CD4-positive, alpha-beta T cell treated with Interleukin-4 for 1 hour (primary cell): Measurements from ENCODE around the gene AK2.
"Not testable (repeated sequence)": the region's sequence is repeated elsewhere in the genome, so short reads cannot be mapped to it uniquely, and the experiment has no call there.

ENCODE experiments used
- DNase-seq, 2 donors: peaks; one replicate each; pipeline ENCODE4 v3.0.0-alpha.2; 2020 to 2022

AK2 gene

DNA sequence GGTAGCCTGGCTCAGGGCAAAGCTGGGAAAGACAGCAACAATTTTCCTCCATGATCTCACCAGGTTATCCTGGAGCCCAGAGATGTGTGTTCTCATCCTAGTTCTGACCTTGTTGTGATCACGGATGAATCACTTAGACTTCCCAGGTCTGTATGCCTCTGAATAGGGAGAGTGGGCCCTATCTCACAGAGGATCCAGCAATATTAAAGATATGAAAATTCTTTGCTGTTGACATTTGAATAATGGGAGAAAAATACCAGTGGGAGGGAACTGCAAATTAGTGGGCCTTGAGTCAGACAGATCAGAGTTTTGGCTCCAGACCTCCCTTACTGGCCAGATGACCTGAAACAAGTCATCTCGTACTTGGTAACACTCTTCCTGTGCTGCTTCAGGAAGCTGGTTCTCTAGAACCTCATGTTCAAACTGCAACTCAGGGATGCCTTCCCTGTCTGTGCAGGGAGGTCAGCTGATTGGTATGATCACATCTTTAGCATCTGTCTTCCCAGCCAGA lies 39.2 kb downstream of the AK2 start:
- DNase-seq: no peak

GRCh38 chr1:32993324-32993636 lies 43.4 kb downstream of the AK2 start:
- DNase-seq: peak in 1 of 2 donors; percentile 39

GRCh38 chr1:32992489-32993323 lies 44.0 kb downstream of the AK2 start:
- DNase-seq: peak; percentile 71 to 89

DNA sequence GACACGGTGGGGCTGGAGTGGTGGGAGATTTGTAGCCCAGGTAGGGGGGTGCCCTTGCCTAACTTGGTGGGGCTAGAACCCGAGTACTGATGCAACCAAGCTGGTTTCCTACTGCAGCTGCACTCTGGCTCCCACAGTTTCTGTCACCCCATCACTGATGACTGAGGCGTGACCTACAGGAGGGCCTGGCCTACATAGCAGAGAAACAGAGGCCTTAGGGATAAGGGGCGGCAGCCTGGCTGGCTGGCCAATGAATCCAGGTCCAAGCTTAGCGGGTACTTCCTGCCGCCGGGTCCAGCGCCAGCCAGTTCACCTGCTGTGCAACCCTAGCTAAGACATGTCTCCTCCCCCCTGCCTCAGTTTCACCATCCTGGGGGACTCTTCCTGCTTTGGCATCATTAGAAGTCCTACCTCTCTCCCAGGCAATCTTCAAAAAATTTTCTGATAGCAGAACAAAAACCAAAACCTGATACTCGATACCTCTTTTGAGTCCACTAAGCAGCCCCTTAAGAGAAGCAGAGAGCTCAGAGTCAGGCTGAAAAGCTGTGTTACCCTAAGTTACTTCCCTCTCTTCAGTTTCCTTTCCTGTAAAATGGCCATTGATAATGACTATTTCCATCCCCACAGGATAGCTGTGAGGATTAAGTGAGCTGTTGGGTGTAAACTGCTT lies 44.7 kb downstream of the AK2 start:
- no peak for DNase-seq

- no peak for DNase-seq
Measured at GRCh38 chr1:32991386-32991785, 45.3 kb downstream of the AK2 start.

- DNase-seq: no peak
Measured at GRCh38 chr1:32990887-32991286, 45.8 kb downstream of the AK2 start.

GRCh38 chr1:32989160-32990050 lies 47.3 kb downstream of the AK2 start:
- peak; percentile 55 to 85 for DNase-seq

DNA sequence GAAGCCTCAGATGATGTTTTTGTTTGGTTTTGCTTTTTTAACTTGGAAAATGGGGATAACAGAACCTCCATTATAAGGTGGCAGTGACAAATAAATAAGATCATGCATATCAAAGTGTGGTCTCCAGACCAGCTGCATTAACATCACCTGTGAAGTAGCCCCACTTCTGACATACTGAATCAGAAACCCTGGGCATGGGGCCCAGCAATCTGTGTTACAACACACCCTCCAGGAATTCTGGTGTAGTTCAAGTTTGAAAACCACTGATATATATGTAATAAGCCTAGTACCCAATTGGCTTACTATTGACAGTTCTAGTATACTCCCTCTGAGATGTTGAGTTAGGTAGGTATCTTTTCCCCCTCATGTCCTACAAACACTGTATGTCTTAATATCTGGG lies 48.0 kb downstream of the AK2 start:
- no peak for DNase-seq

DNA sequence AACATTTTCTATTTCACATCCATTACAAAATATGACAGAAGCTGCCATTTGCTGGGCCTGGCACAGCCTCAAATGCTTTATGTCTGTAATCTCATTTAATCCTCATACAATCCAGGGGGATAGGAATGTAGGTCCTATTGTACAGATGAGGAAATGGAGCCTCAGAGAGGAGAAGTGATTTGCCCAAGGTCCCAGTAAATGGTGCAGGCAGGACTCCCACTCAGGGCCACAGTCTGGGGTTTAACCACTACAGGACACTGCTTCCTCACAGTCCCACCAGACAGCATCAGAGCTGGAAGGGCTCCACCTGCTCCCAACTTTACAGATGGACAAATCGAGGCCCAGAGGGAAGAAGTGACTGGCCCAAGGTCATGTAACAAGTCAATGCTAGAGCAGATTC lies 51.5 kb downstream of the AK2 start:
- DNase-seq: no peak

DNA sequence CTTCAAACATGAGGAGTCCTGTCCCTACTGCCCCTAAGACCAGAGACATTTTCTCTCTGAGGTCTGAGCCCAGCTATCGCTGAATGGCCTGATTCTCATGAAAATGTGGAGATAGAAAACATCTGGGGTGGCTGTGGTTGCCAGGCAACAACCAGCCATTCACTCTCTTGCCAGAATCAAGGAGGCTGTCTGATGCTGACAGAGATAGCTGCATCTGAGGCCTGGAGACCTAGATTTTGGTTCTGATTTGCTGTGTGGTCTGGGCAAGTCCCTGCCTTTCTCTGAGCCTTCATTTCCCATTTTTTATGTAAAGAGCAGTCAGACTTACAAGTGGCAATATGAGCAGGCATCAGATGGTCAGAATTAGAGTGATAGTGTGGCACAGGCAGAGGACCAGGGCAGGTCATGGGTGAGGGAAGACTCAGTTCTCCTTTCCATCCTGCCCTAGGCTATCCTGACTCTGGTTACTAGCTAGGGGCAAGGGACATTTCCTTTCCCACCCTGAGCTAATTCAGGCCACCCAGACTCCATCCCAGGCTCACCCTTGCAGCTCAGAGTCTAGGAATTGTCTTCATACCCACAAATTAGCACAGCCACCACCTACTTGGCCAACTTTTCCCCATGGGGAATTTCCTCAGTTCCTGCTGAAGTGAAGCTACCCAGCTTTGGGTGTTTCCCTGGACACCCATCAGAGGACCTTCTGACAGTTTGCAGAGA lies 52.1 kb downstream of the AK2 start:
- peak; percentile 69 to 82 for DNase-seq

- no peak for DNase-seq
Measured at GRCh38 chr1:32984090-32984454, 52.6 kb downstream of the AK2 start.

DNA sequence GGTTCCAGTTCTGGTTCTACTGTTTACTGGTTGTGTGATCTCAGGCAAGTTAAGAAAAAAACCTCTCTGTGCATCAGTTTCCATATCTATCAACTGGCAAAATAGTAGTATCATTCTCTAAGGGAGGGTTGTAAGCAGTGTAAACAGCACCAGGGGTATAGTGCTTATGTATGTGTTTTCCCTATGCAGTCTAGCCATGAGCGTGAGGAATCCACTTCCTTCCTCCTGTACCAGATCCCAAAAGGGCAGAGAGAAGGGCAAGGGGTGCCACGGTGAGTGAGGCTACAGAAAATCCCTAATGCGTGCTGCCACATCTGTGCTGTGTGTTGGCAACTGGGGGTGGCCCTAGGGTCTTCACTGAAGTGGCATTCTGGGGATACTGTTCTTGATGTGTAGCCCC lies 53.7 kb downstream of the AK2 start:
- no peak for DNase-seq

GRCh38 chr1:32981003-32981901 lies 55.4 kb downstream of the AK2 start:
- peak; percentile 87 for DNase-seq

DNA sequence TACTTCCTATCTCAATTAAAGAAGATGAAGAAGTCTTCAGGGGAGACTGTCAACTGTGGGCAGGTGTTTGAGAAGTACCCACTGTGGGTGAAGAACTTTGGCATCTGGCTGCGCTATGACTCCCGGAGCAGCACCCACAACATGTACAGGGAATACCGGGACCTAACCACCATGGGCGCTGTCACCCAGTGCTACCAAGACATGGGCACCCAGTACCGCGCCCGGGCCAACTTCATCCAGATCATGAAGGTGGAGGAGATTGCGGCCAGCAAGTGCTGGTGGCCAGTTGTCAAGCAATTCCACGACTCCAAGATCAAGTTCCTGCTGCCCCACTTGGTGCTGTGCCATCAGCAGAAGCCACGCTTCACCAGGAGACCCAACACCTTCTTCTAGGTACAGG lies 56.6 kb downstream of the AK2 start:
- no peak for DNase-seq

DNA sequence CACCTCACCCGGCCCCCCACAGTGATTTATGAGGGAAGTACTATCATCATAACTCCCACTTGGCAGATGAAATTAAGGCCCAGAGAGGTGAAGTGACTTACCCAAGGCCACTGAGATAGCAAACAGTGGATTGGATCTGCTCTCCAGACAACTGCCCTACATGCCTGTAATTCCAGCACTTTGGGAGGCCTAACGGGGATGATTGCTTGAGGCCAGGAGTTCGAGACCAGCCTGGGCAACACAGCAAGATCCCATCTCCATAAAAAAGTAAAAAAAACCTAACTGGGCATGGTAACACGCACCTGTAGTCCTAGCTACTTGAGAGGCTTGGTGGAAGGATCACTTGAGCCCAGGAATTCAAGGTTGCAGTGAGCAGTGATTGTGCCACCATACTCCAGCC lies 57.8 kb downstream of the AK2 start:
- DNase-seq: no peak

DNA sequence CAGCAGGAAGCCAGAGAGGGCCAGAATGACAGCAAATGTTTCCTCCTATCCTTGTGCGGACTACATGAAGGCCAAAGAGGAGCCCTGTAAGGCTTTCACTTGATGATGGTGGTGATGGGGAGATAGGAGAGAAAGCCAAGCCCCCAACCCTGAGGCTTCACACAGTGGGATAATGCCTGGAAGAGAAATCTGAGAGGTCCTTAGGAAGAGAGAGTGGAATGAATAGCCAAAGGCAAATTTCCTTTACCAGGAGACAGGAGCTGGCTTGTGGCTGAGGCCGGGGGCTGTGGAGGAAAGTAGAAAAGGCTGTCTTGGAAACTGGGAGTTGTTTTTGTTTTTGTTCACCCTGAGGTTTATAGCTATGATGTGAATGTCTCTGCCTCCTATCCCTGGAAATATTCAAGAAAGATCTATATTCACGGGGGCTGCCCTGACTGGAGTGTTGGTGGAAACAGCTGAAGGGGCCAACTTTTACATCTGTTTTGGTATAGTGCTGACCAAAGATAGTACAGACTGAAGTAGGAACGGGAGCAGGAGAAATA lies 59.1 kb downstream of the AK2 start:
- no peak for DNase-seq

DNA sequence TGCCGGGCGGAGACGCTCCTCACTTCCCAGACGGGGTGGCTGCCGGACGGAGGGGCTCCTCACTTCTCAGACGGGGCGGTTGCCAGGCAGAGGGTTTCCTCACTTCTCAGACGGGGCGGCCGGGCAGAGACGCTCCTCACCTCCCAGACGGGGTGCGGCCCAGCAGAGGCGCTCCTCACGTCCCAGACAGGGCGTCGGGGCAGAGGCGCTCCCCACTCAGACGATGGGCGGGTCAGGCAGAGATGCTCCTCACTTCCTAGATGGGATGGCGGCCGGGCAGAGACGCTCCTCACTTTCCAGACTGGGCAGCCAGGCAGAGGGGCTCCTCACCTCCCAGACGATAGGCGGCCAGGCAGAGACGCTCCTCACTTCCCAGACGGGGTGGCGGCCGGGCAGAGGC lies 61.6 kb downstream of the AK2 start:
- DNase-seq: not testable (repeated sequence)

- not testable (repeated sequence) for DNase-seq
Measured at GRCh38 chr1:32973458-32973857, 63.2 kb downstream of the AK2 start.

DNA sequence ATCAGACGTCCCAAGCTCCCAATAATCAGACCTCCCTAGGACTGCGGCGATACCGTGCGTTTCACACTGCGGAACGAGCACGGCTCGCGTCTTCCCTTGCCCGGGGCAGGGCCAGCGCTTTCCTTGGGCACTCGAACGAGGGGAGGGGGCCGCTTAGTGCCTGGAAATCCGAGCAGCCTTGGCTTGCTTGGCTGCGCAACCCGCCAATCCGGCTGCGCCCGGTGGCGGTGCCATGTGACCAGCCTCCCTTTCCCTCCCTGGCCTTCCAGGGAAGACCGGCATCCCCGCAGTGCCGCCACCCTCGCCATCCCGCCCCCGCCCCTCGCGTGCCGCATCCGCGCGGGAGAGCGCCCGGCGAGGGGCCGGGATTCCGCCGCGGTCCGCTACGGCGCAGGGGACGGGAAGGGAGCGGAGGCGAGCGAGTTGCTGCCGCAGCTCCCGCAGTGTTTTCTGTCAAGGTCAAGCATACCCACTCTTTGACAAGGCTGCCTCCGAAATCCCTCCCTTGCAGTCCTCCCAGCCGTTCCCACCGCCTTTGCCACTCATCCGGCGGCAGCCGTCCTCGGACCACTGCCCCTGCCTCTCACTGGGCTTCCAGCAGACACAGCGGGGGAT lies 63.8 kb downstream of the AK2 start:
- no peak for DNase-seq

DNA sequence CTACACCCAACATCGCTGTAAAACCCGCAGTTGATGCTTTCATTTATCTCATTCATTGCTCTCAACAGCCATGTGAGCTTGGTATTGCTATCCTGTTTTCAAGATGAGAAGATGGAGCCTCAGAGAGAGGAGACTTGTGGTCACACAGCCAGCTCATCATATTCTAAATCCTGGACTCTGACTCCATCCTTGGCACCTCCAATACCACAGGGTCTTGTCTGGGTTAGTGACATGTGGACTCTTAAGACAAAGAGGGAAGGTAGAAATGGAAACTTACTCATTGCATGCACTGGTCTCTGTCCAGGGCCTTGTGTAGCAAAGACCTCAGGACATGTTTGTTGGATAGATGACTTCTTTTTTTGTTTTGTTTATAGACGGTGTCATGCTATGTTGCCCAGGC lies 65.1 kb downstream of the AK2 start:
- DNase-seq: no peak

DNA sequence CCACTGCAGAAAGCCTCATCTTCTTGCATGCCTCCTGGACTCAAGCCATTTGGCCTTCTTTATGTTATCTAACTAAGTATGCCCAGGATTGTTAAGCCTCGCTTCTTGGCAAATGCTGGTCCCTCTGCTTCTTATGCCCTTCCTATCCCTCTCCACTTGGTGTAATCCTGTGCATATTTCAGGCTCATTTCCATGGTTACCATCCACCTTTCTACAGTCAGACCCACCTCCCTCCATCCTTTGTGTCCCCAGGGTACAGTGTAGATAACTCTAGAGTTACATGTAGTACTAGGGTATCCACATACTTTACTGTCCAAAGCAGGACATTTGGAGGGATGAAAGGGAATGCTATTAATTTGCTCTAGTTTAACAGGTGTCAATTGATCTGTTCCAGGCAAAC lies 65.5 kb downstream of the AK2 start:
- no peak for DNase-seq
